Endothelial cell of umbilical vein (primary cell): ENCODE data around the gene EPN2. TPM values are rescaled to one million over a fixed set of nuclear protein-coding genes. Genes with fewer than 3 reads are reported as not detected.

Experiments used
- BruUV-seq: library from RNA; stranded (reverse); fragments of 400-500 nt; replicated peaks from 2 replicates; lab custom pipeline; 2021; lab: Mats Ljungman, UMichigan
- CTCF ChIA-PET: fragments of 300-600, 350-600 bp; sonication (Branson Sonifier 250); formaldehyde crosslinking; loops from one replicate; lab custom pipeline; 2021; ENCODE audit warnings: antibody characterized with exemption, inconsistent platforms; lab: Charles Lee
- POLR2A ChIA-PET: fragments of 300-600, 350-600 bp; sonication (Branson Sonifier 250); formaldehyde crosslinking; loops from one replicate; lab custom pipeline; 2021; ENCODE audit warnings: antibody characterized with exemption, inconsistent platforms; lab: Charles Lee
- DNase-seq: peaks from one replicate; pipeline ENCODE4 v3.0.0-alpha.2; 2011; ENCODE audit warnings: low read depth, low spot score
- FAIRE-seq: peaks from 2 replicates; lab custom pipeline; 2011; peaks lifted over from hg19 to GRCh38; lab: Jason Lieb, UNC
- H2AFZ ChIP-seq: 2 replicates; pipeline ENCODE4 v1.6.0; 2012; ENCODE audit warnings: low read depth, low read length, control low read depth, inconsistent platforms
- H3K27ac ChIP-seq: 2 replicates; pipeline ENCODE4 v1.5.1; 2011; ENCODE audit warnings: low read depth, mild to moderate bottlenecking, control low read depth, low read length, moderate library complexity; ENCODE audit not compliant: insufficient read depth
- H3K27me3 ChIP-seq, 2 experiments: 2 replicates each; pipeline versions ENCODE4 v1.6.0 to v1.6.1; 2011; ENCODE audit warnings: low read length in 2 of 2, mixed read lengths in 1 of 2; ENCODE audit not compliant: control insufficient read depth in 2 of 2, insufficient read depth in 2 of 2
- H3K36me3 ChIP-seq, 2 experiments: 2 replicates in 1 of 2; 3 replicates in 1 of 2; pipeline ENCODE4 v1.5.1; 2011; ENCODE audit warnings: low read length in 2 of 2, mild to moderate bottlenecking in 1 of 2, moderate library complexity in 1 of 2; ENCODE audit not compliant: control insufficient read depth in 2 of 2, insufficient read depth in 2 of 2; ENCODE audit errors: extremely low read depth in 1 of 2
- H3K4me1 ChIP-seq: 3 replicates; pipeline ENCODE4 v1.5.1; 2011; ENCODE audit warnings: mild to moderate bottlenecking, low read length; ENCODE audit not compliant: control insufficient read depth, insufficient read depth; ENCODE audit errors: extremely low read depth
- H3K4me2 ChIP-seq: 2 replicates; pipeline ENCODE4 v1.6.1; 2011; ENCODE audit warnings: low read length, control low read depth, mixed read lengths; ENCODE audit not compliant: insufficient read depth
- H3K4me3 ChIP-seq, 3 experiments: fragments of 200-600 bp in 1 of 3; sonication (generic), shearing (Covaris generic) in 1 of 3; replicated peaks in 1 of 3; 2 replicates each; pipeline ENCODE4 v1.5.1; 2011 to 2016; ENCODE audit warnings: control low read depth in 3 of 3, low read length in 3 of 3, mild to moderate bottlenecking in 2 of 3, inconsistent platforms in 1 of 3, low read depth in 1 of 3, moderate library complexity in 1 of 3; ENCODE audit not compliant: insufficient read depth in 1 of 3
- H3K79me2 ChIP-seq: 2 replicates; pipeline ENCODE4 v1.6.0; 2012; ENCODE audit warnings: low read length, inconsistent platforms; ENCODE audit not compliant: control insufficient read depth, insufficient read depth
- H3K9ac ChIP-seq: replicated peaks from 2 replicates; pipeline ENCODE3; 2011; ENCODE audit warnings: low read length, control low read depth; ENCODE audit not compliant: insufficient read depth; ENCODE audit errors: extremely low read depth
- H3K9me1 ChIP-seq: replicated peaks from 3 replicates; pipeline ENCODE4 v1.6.0; 2011; ENCODE audit warnings: mild to moderate bottlenecking, low read length; ENCODE audit not compliant: control insufficient read depth, insufficient read depth; ENCODE audit errors: extremely low read depth
- H3K9me3 ChIP-seq: replicated peaks from 2 replicates; pipeline ENCODE4 v1.5.1; 2012; ENCODE audit warnings: low read length, inconsistent platforms; ENCODE audit not compliant: control insufficient read depth, insufficient read depth
- H4K20me1 ChIP-seq: replicated peaks from 2 replicates; pipeline ENCODE3; 2011; ENCODE audit warnings: mild to moderate bottlenecking, low read length; ENCODE audit not compliant: control insufficient read depth, insufficient read depth; ENCODE audit errors: extremely low read depth
- EZH2 ChIP-seq: IDR thresholded peaks from 2 replicates; pipeline ENCODE4 v1.6.1; 2012; ENCODE audit warnings: borderline replicate concordance, low read depth, mild to moderate bottlenecking, moderate library complexity, low read length, inconsistent platforms; ENCODE audit not compliant: severe bottlenecking
- FOS ChIP-seq: IDR thresholded peaks from 2 replicates; pipeline ENCODE4 v1.6.1; 2011; ENCODE audit warnings: mild to moderate bottlenecking, low read length, moderate library complexity, borderline replicate concordance; ENCODE audit not compliant: insufficient read depth
- GATA2 ChIP-seq: IDR thresholded peaks from 2 replicates; pipeline ENCODE4 v1.7.0; 2011; ENCODE audit warnings: low read depth, mild to moderate bottlenecking, moderate library complexity, mixed read lengths, low read length; ENCODE audit not compliant: insufficient read length, insufficient read depth
- JUN ChIP-seq: IDR thresholded peaks from 2 replicates; pipeline ENCODE4 v1.6.1; 2011; ENCODE audit warnings: borderline replicate concordance, low read depth; ENCODE audit not compliant: insufficient read length, insufficient read depth
- MYC ChIP-seq: IDR thresholded peaks from one replicate; pipeline ENCODE4 v1.6.1; 2011; ENCODE audit warnings: mild to moderate bottlenecking, low read depth, low read length
- POLR2A ChIP-seq: IDR thresholded peaks from 2 replicates; pipeline ENCODE4 v1.6.1; 2012; ENCODE audit warnings: low read depth, mild to moderate bottlenecking, control low read depth, low read length
- POLR2AphosphoS5 ChIP-seq: IDR thresholded peaks from 2 replicates; pipeline ENCODE4 v1.6.1; 2012; ENCODE audit warnings: low read depth, mild to moderate bottlenecking, control low read depth, low read length, moderate library complexity; ENCODE audit not compliant: insufficient read depth
- dilution Hi-C: fragments of 300-500 bp; cut with MboI; formaldehyde crosslinking; loops from one replicate; pipeline ENCODE4 v1.15.0; 2019; ENCODE audit warnings: low sequenced_read_pairs; ENCODE audit not compliant: extremely low pct_ligation_motif_present
- intact Hi-C: fragments of 100-400 bp; cut with micrococcal nuclease; formaldehyde crosslinking; loops from one replicate; pipeline ENCODE4 v1.10.0; 2022
- polyA plus RNA-seq, 4 experiments: library from polyadenylated mRNA; depleted of rRNA in 3 of 4; stranded (reverse) in 3 of 4; unstranded in 1 of 4; fragments of >200 nt; gene quantifications; 2 replicates each; pipeline versions ENCODE4 v1.2.1 to v1.2.3, GENCODE V29; 2011 to 2012; ENCODE audit warnings: missing spikeins in 1 of 4
- total RNA-seq: library from RNA; stranded (reverse); gene quantifications from 2 replicates; pipeline ENCODE4 v1.2.3, GENCODE V29; 2021
- TF ChIP-seq, protein P1 (sequence below), 2 donors: IDR thresholded peaks; 1 replicate in 1 of 2; 2 replicates in 1 of 2; pipeline ENCODE4 v1.5.1; 2011; ENCODE audit warnings: low read length in 2 of 2, mild to moderate bottlenecking in 2 of 2, moderate library complexity in 2 of 2, control low read depth in 1 of 2, inconsistent platforms in 1 of 2, low read depth in 1 of 2; ENCODE audit not compliant: insufficient read depth in 1 of 2; ENCODE audit errors: extremely low read depth in 1 of 2
- TF ChIP-seq, protein P2 (sequence below): IDR thresholded peaks from 2 replicates; pipeline ENCODE4 v1.6.1; 2011; ENCODE audit not compliant: insufficient read depth, insufficient read length

EPN2 gene
- total and polyA plus RNA-seq, 2 donors (not counting 3 experiments of a cell fraction or from before 2014, with no cell fraction given), result 40.3 to 70.5 TPM

DNA sequence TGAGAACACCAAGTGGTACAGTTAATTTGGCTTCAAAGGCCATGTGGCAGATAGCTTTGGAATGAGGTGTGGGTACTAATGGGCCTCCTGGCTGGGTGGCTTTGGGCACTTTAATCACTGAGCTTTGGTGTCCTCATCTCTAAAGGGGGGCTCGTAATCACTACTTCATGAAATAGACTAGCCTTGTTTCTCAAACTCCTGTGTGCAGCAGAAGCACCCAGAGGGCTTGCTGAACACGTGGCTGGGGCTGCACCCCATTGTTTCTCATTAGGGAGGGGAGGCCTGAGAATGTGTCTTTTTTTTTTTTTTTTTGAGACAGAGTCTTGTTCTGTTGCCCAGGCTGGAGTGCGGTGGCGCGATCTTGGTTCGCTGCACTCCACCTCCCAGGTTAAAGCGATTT is 5.8 kb downstream of the EPN2 start:
- dilution Hi-C loops, result no loop called here

More for the DNA sequence above, 5.8 kb downstream of the EPN2 start:
- Histone ChIP-seq H3K79me2 (peaks cover 73% of the 10 kb centered on the region), H3K27ac (no peak overlapping the region), H2AFZ (no peak overlapping the region), H3K4me2 (no peak overlapping the region), H3K4me1 (peaks cover 5% of the 10 kb centered on the region), H3K9ac (no peak overlapping the region), H3K9me3 (no peaks in the 10 kb centered on the region), H3K9me1 (no peaks in the 10 kb centered on the region), H3K4me3 (no peak overlapping the region), H3K27me3 (no peaks in the 10 kb centered on the region), H4K20me1 (peaks cover 3% of the 10 kb centered on the region), H3K36me3 (no peaks in the 10 kb centered on the region)
- TF ChIP-seq POLR2A (no peak), POLR2AphosphoS5 (no peak), JUN (no peak), MYC (no peak), GATA2 (no peak), EZH2 (no peak), FOS (no peak)
- TF ChIP-seq, protein P1, sequence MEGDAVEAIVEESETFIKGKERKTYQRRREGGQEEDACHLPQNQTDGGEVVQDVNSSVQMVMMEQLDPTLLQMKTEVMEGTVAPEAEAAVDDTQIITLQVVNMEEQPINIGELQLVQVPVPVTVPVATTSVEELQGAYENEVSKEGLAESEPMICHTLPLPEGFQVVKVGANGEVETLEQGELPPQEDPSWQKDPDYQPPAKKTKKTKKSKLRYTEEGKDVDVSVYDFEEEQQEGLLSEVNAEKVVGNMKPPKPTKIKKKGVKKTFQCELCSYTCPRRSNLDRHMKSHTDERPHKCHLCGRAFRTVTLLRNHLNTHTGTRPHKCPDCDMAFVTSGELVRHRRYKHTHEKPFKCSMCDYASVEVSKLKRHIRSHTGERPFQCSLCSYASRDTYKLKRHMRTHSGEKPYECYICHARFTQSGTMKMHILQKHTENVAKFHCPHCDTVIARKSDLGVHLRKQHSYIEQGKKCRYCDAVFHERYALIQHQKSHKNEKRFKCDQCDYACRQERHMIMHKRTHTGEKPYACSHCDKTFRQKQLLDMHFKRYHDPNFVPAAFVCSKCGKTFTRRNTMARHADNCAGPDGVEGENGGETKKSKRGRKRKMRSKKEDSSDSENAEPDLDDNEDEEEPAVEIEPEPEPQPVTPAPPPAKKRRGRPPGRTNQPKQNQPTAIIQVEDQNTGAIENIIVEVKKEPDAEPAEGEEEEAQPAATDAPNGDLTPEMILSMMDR (IDR thresholded peaks at IDR 0.05; ENCODE audit: extremely low read depth in 1 of 2, insufficient read depth in 1 of 2, low read depth in 1 of 2, low read length in 2 of 2), result no peak
- TF ChIP-seq, protein P2, sequence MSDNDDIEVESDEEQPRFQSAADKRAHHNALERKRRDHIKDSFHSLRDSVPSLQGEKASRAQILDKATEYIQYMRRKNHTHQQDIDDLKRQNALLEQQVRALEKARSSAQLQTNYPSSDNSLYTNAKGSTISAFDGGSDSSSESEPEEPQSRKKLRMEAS, result no peak
- ChIA-PET CTCF (no interaction called here), POLR2A (no interaction called here)
- DNase-seq (no peak), FAIRE-seq (no peak)
- no TSS peak for BruUV-seq
- intact Hi-C loops, result no loop called here
